H1 (cell line): ENCODE results near the gene SOX6. TPM values are rescaled to one million over a fixed set of nuclear protein-coding genes. Genes with fewer than 3 reads are reported as not detected.

Experiments used
- CTCF ChIA-PET: fragments of 300-600 bp; sonication (Branson Sonifier 250); formaldehyde crosslinking; loops from one replicate; lab custom pipeline; 2021; ENCODE audit not compliant: partially characterized antibody; lab: Charles Lee
- POLR2A ChIA-PET: fragments of 300-600 bp; sonication (Branson Sonifier 250); formaldehyde crosslinking; loops from one replicate; lab custom pipeline; 2021; ENCODE audit warnings: inconsistent platforms; ENCODE audit not compliant: partially characterized antibody; lab: Charles Lee
- DNase-seq, 2 experiments: peaks; one replicate each; pipeline versions ENCODE4 v3.0.0 to v3.0.0-alpha.2; 2010 to 2022; ENCODE audit warnings: low spot score in 2 of 2, low read depth in 1 of 2, mixed read lengths in 1 of 2
- FAIRE-seq: peaks from 2 replicates; lab custom pipeline; 2011; peaks lifted over from hg19 to GRCh38; lab: Jason Lieb, UNC
- H2AFZ ChIP-seq: 2 replicates; pipeline ENCODE4 v1.8.1; 2012; ENCODE audit warnings: low read length, inconsistent platforms
- H2AK5ac ChIP-seq: 2 replicates; pipeline ENCODE4 v1.6.1; 2013; ENCODE audit warnings: low read depth, low read length
- H2BK120ac ChIP-seq: replicated peaks from 2 replicates; pipeline ENCODE3; 2013; ENCODE audit warnings: low read depth, low read length, inconsistent platforms
- H2BK12ac ChIP-seq: 2 replicates; pipeline ENCODE4 v1.6.1; 2013; ENCODE audit warnings: low read depth, low read length
- H2BK15ac ChIP-seq: 2 replicates; pipeline ENCODE4 v1.6.1; 2013; ENCODE audit warnings: low read length
- H2BK20ac ChIP-seq: 2 replicates; pipeline ENCODE4 v1.6.1; 2013; ENCODE audit warnings: low read length
- H2BK5ac ChIP-seq: 2 replicates; pipeline ENCODE4 v1.6.1; 2013; ENCODE audit warnings: low read depth, low read length
- H3K14ac ChIP-seq: 2 replicates; pipeline ENCODE4 v1.6.1; 2013; ENCODE audit warnings: inconsistent platforms; ENCODE audit not compliant: insufficient read length
- H3K18ac ChIP-seq: 2 replicates; pipeline ENCODE4 v1.6.1; 2013; ENCODE audit warnings: low read length; ENCODE audit errors: extremely low read depth
- H3K23ac ChIP-seq: 2 replicates; pipeline ENCODE4 v1.6.1; 2013; ENCODE audit warnings: inconsistent platforms; ENCODE audit not compliant: insufficient read length
- H3K23me2 ChIP-seq: 2 replicates; pipeline ENCODE4 v1.6.1; 2013; ENCODE audit warnings: low read depth, low read length
- H3K27ac ChIP-seq: 2 replicates; pipeline ENCODE4 v1.6.1; 2011; ENCODE audit warnings: low read depth, low read length, inconsistent platforms
- H3K27me3 ChIP-seq, 4 experiments: replicated peaks in 1 of 4; 1 replicate in 1 of 4; 2 replicates in 3 of 4; pipeline versions ENCODE4 v1.6.1 to v1.8.1; 2011 to 2013; ENCODE audit warnings: low read length in 3 of 4, mild to moderate bottlenecking in 3 of 4, inconsistent platforms in 2 of 4, mixed read lengths in 2 of 4, moderate library complexity in 1 of 4; ENCODE audit not compliant: control insufficient read depth in 3 of 4, insufficient read depth in 3 of 4; ENCODE audit errors: extremely low read depth in 1 of 4
- H3K36me3 ChIP-seq, 4 experiments: 2 replicates each; pipeline versions ENCODE4 v1.6.1 to v1.8.1; 2011 to 2013; ENCODE audit warnings: mild to moderate bottlenecking in 4 of 4, low read length in 3 of 4, moderate library complexity in 2 of 4, control low read depth in 1 of 4, inconsistent platforms in 1 of 4; ENCODE audit not compliant: insufficient read depth in 4 of 4, control insufficient read depth in 2 of 4
- H3K4ac ChIP-seq: replicated peaks from 2 replicates; pipeline ENCODE3; 2013; ENCODE audit warnings: low read length, low read depth, mixed read lengths, inconsistent platforms; ENCODE audit not compliant: insufficient read length
- H3K4me1 ChIP-seq, 4 experiments: replicated peaks in 1 of 4; 1 replicate in 1 of 4; 2 replicates in 3 of 4; pipeline versions ENCODE4 v1.6.1 to v1.8.1; 2011 to 2013; ENCODE audit warnings: low read length in 3 of 4, inconsistent platforms in 2 of 4, mixed read lengths in 1 of 4; ENCODE audit not compliant: insufficient read depth in 4 of 4, control insufficient read depth in 3 of 4
- H3K4me2 ChIP-seq, 2 experiments: 2 replicates each; pipeline versions ENCODE4 v1.6.1 to v1.8.1; 2011 to 2013; ENCODE audit warnings: low read depth in 2 of 2, low read length in 2 of 2, control low read depth in 1 of 2, inconsistent platforms in 1 of 2, mild to moderate bottlenecking in 1 of 2; ENCODE audit not compliant: insufficient read depth in 1 of 2
- H3K4me3 ChIP-seq, 4 experiments: fragments of 200-600, 300-600 bp in 1 of 4; sonication (generic), shearing (Covaris generic), sonication (Bioruptor Twin) in 1 of 4; 2 replicates each; pipeline versions ENCODE4 v1.5.1 to v1.8.1; 2011 to 2016; ENCODE audit warnings: low read length in 4 of 4, low read depth in 3 of 4, control low read depth in 2 of 4, inconsistent platforms in 2 of 4, mild to moderate bottlenecking in 2 of 4, mixed read lengths in 1 of 4, moderate library complexity in 1 of 4; ENCODE audit not compliant: insufficient read depth in 2 of 4; ENCODE audit errors: extremely low read depth in 1 of 4
- H3K56ac ChIP-seq: replicated peaks from 2 replicates; pipeline ENCODE3; 2013; ENCODE audit warnings: low read depth, mild to moderate bottlenecking, mixed read lengths, low read length, inconsistent platforms; ENCODE audit not compliant: insufficient read length
- H3K79me1 ChIP-seq: 2 replicates; pipeline ENCODE4 v1.6.1; 2013; ENCODE audit warnings: low read depth, low read length, control low read depth
- H3K79me2 ChIP-seq, 2 experiments: 2 replicates each; pipeline versions ENCODE4 v1.6.1 to v1.8.1; 2012 to 2013; ENCODE audit warnings: low read length in 2 of 2, mild to moderate bottlenecking in 2 of 2, inconsistent platforms in 1 of 2; ENCODE audit not compliant: insufficient read depth in 2 of 2, control insufficient read depth in 1 of 2
- H3K9ac ChIP-seq, 4 experiments: replicated peaks in 1 of 4; 1 replicate in 1 of 4; 2 replicates in 3 of 4; pipeline versions ENCODE4 v1.6.1 to v1.8.1; 2011 to 2013; ENCODE audit warnings: low read depth in 3 of 4, low read length in 3 of 4, control low read depth in 2 of 4, mild to moderate bottlenecking in 2 of 4, moderate library complexity in 2 of 4, inconsistent platforms in 1 of 4; ENCODE audit errors: extremely low read depth in 1 of 4
- H3K9me3 ChIP-seq, 2 experiments: 2 replicates each; pipeline versions ENCODE4 v1.6.1 to v1.8.1; 2012 to 2013; ENCODE audit warnings: mild to moderate bottlenecking in 2 of 2, moderate library complexity in 2 of 2, control low read depth in 1 of 2, inconsistent platforms in 1 of 2, low read depth in 1 of 2, low read length in 1 of 2, mixed read lengths in 1 of 2; ENCODE audit not compliant: insufficient read depth in 2 of 2
- H4K20me1 ChIP-seq, 2 experiments: replicated peaks in 1 of 2; 2 replicates each; pipeline versions ENCODE3 to v1.8.1; 2011 to 2013; ENCODE audit warnings: inconsistent platforms in 2 of 2, low read length in 2 of 2, mild to moderate bottlenecking in 1 of 2; ENCODE audit not compliant: insufficient read depth in 2 of 2, control insufficient read depth in 1 of 2
- H4K5ac ChIP-seq: 2 replicates; pipeline ENCODE4 v1.6.1; 2013; ENCODE audit warnings: low read length, low read depth, mixed read lengths, inconsistent platforms; ENCODE audit not compliant: insufficient read length
- H4K8ac ChIP-seq: 2 replicates; pipeline ENCODE4 v1.8.0; 2013; ENCODE audit warnings: mild to moderate bottlenecking, moderate library complexity, low read length, inconsistent platforms; ENCODE audit not compliant: insufficient read depth; ENCODE audit errors: extremely low read depth
- H4K91ac ChIP-seq: replicated peaks from 2 replicates; pipeline ENCODE3; 2013; ENCODE audit warnings: low read length, mixed read lengths, inconsistent platforms; ENCODE audit not compliant: insufficient read length
- BCL11A ChIP-seq, 2 experiments: IDR thresholded peaks; one replicate each; pipeline ENCODE4 v1.6.1; 2011; ENCODE audit warnings: low read depth in 2 of 2, low read length in 2 of 2, mild to moderate bottlenecking in 2 of 2
- CHD1 ChIP-seq: IDR thresholded peaks from 2 replicates; pipeline ENCODE4 v1.6.1; 2012; ENCODE audit warnings: low read depth, low read length, improper control_type of control experiment
- CTCF ChIP-seq, 3 experiments: IDR thresholded peaks; 1 replicate in 2 of 3; 2 replicates in 1 of 3; pipeline versions ENCODE4 v1.5.1 to v1.6.1; 2011; ENCODE audit warnings: low read length in 3 of 3, mild to moderate bottlenecking in 3 of 3, inconsistent platforms in 2 of 3, low read depth in 1 of 3, moderate library complexity in 1 of 3; ENCODE audit not compliant: insufficient read depth in 1 of 3; ENCODE audit errors: control extremely low read depth in 1 of 3
- FOSL1 ChIP-seq: IDR thresholded peaks from 2 replicates; pipeline ENCODE4 v1.6.1; 2011; ENCODE audit warnings: mild to moderate bottlenecking, low read depth, low read length, moderate library complexity; ENCODE audit not compliant: insufficient read depth
- GABPA ChIP-seq: IDR thresholded peaks from 2 replicates; pipeline ENCODE4 v1.6.1; 2011; ENCODE audit warnings: mild to moderate bottlenecking, low read length, moderate library complexity, borderline replicate concordance; ENCODE audit not compliant: insufficient read depth
- RXRA ChIP-seq: IDR thresholded peaks from 2 replicates; pipeline ENCODE4 v1.6.1; 2011; ENCODE audit warnings: low read depth, mild to moderate bottlenecking, low read length, moderate library complexity; ENCODE audit not compliant: insufficient read depth
- SP2 ChIP-seq: IDR thresholded peaks from 2 replicates; pipeline ENCODE4 v1.6.1; 2012; ENCODE audit warnings: mild to moderate bottlenecking, low read length, inconsistent platforms
- SUZ12 ChIP-seq: fragments of 200-600 bp; sonication (generic); IDR thresholded peaks from 2 replicates; pipeline ENCODE4 v1.6.1; 2012; ENCODE audit warnings: mild to moderate bottlenecking, inconsistent platforms, low read length, moderate library complexity, mixed read lengths
- TEAD4 ChIP-seq: IDR thresholded peaks from 2 replicates; pipeline ENCODE4 v1.6.1; 2012; ENCODE audit warnings: low read depth, low read length, inconsistent platforms, mixed read lengths
- ZNF274 ChIP-seq: IDR thresholded peaks from 2 replicates; pipeline ENCODE4 v1.7.0; 2012; ENCODE audit warnings: low read length, borderline replicate concordance; ENCODE audit errors: extremely low read depth
- WGBS, 2 experiments: shearing (Covaris generic) in 1 of 2; methylation state at CpG; one replicate each; pipeline versions ENCODE4 v1.1.6 to v1.1.7; 2013 to 2015; ENCODE audit warnings: low lambda C conversion rate in 2 of 2, mixed read lengths in 2 of 2, inconsistent platforms in 1 of 2, low coverage in 1 of 2, missing lambda C conversion rate in 1 of 2; ENCODE audit not compliant: insufficient replicate concordance in 2 of 2, insufficient coverage in 1 of 2, insufficient read length in 1 of 2; ENCODE audit errors: extremely low coverage in 1 of 2, missing lambda C conversion rate in 1 of 2; 5-methylcytosine and 5-hydroxymethylcytosine counted together
- polyA plus RNA-seq, 7 experiments: library from polyadenylated mRNA; depleted of rRNA in 3 of 7; stranded (reverse) in 5 of 7; unstranded in 2 of 7; fragments of >200 nt in 5 of 7; fragments of 200-250 nt in 2 of 7; gene quantifications; 1 replicate in 5 of 7; 2 replicates in 1 of 7; 4 replicates in 1 of 7; pipeline versions ENCODE4 v1.2.1 to v1.2.3, GENCODE V29; 2011 to 2013; ENCODE audit warnings: missing spikeins in 2 of 7, mixed read lengths in 2 of 7
- total RNA-seq: library from RNA; stranded (reverse); fragmentation: NEBNext Ultra II Directional; extraction: Animal tissue kit (Norgen Biotek cat#: 25700); gene quantifications from 2 replicates; pipeline ENCODE4 v1.2.1, GENCODE V29; 2021

Gene SOX6
- total and polyA plus RNA-seq, 2 of the 8 experiments (the other 6 are each of a cell fraction or from before 2014, with no cell fraction given) = 0.09 TPM; not detected in 1

GRCh38 chr11:16377746-16378145 is 21.4 kb upstream of the SOX6 start:
- Histone ChIP-seq H2AFZ (no peak overlapping the region), H3K23ac (no peak overlapping the region), H4K5ac (no peak overlapping the region), H2BK5ac (no peak overlapping the region), H3K56ac (no peak overlapping the region), H3K27ac (no peak overlapping the region), H2BK20ac (no peak overlapping the region), H3K14ac (no peak overlapping the region), H3K79me1 (no peaks in the 10 kb centered on the region), H2AK5ac (no peak overlapping the region), H3K4ac (no peak overlapping the region), H3K4me3 (no peak overlapping the region), H3K27me3 (no peaks in the 10 kb centered on the region), H3K9ac (no peak overlapping the region), H4K20me1 (no peaks in the 10 kb centered on the region), H2BK120ac (no peak overlapping the region), H4K91ac (no peak overlapping the region), H3K18ac (no peak overlapping the region), H2BK15ac (no peak overlapping the region), H3K23me2 (no peaks in the 10 kb centered on the region), H3K4me1 (no peaks in the 10 kb centered on the region), H2BK12ac (no peak overlapping the region), H3K79me2 (no peaks in the 10 kb centered on the region), H3K4me2 (no peak overlapping the region), H3K9me3 (no peaks in the 10 kb centered on the region), H4K8ac (no peak overlapping the region), H3K36me3 (no peaks in the 10 kb centered on the region)
- ChIA-PET POLR2A (no interaction called here), CTCF (interaction anchor here (0.5 kb wide), 1 partner anchor 208 kb away, joined by 3 read pairs; no protein-coding TSS in a partner anchor)
- DNase-seq = no peak
- 87% methylated on average over 5 of the region's 5 CpGs; no CpG with 5 or more reads in 1 of the 2 experiments for WGBS, 2 experiments
- no peak for FAIRE-seq
- TF ChIP-seq ZNF274 (no peak), CHD1 (no peak), SUZ12 (no peak), BCL11A (IDR thresholded peaks at IDR 0.05; ENCODE audit: low read depth in 2 of 2, low read length in 2 of 2) (no peak), FOSL1 (no peak), CTCF (IDR thresholded peaks at IDR 0.05; ENCODE audit: control extremely low read depth in 1 of 3, insufficient read depth in 1 of 3, low read depth in 1 of 3, low read length in 3 of 3) (no peak), RXRA (no peak), TEAD4 (no peak), SP2 (no peak), GABPA (no peak)
